Large intestine (tissue), 3 donors: Measurements from ENCODE around the gene KCMF1. TPM values are rescaled to one million over a fixed set of nuclear protein-coding genes. Genes with fewer than 3 reads are reported as not detected.
A peak's percentile ranks its signal among the peaks of the same experiment; 100 is the strongest.

ENCODE experiments used
- DNase-seq, 2 donors: peaks; one replicate each; pipeline versions ENCODE4 v3.0.0 to v3.0.0-alpha.2; 2013
- H3K27ac ChIP-seq: one replicate; pipeline ENCODE4 v1.5.1; 2013; ENCODE audit warnings: low read length
- H3K27me3 ChIP-seq: 2 replicates; pipeline ENCODE4 v1.6.1; 2013; ENCODE audit warnings: low read length; ENCODE audit not compliant: control insufficient read depth, insufficient read depth
- H3K36me3 ChIP-seq: 2 replicates; pipeline ENCODE4 v1.6.1; 2013; ENCODE audit warnings: low read length; ENCODE audit not compliant: control insufficient read depth, insufficient read depth
- H3K4me1 ChIP-seq: one replicate; pipeline ENCODE4 v1.6.1; 2013; ENCODE audit warnings: low read length; ENCODE audit not compliant: control insufficient read depth, insufficient read depth
- H3K4me3 ChIP-seq: one replicate; pipeline ENCODE4 v1.5.1; 2013; ENCODE audit warnings: low read length
- H3K9me3 ChIP-seq: one replicate; pipeline ENCODE4 v1.6.1; 2013; ENCODE audit warnings: mild to moderate bottlenecking, low read depth, low read length, moderate library complexity; ENCODE audit not compliant: control insufficient read depth
- WGBS: methylation state at CpG from one replicate; pipeline ENCODE4 v1.1.5; 2013; ENCODE audit warnings: low lambda C conversion rate; ENCODE audit not compliant: insufficient coverage; 5-methylcytosine and 5-hydroxymethylcytosine counted together
- polyA plus RNA-seq: library from polyadenylated mRNA; unstranded; fragments of 120-200 nt; gene quantifications from one replicate; pipeline ENCODE4 v1.2.1, GENCODE V29; 2013

KCMF1 gene
- polyA plus RNA-seq, 1 donor = 39.2 TPM

- H3K4me1 ChIP-seq = no peaks in the 10 kb centered on the region
- H3K27ac ChIP-seq = no peak overlapping the region
- H3K4me3 ChIP-seq = no peak overlapping the region
- no peaks in the 10 kb centered on the region for H3K9me3 ChIP-seq
- no CpG with 5 or more reads among the region's 5 CpGs for WGBS
- H3K27me3 ChIP-seq = no peaks in the 10 kb centered on the region
- H3K36me3 ChIP-seq = no peaks in the 10 kb centered on the region
- DNase-seq = no peak
These were observed 51.3 kb downstream of the KCMF1 start for GRCh38 chr2:85022232-85022631.

GRCh38 chr2:85024372-85025047 lies 53.5 kb downstream of the KCMF1 start:
- Histone ChIP-seq H3K4me3 (no peak overlapping the region), H3K27ac (no peak overlapping the region), H3K9me3 (no peaks in the 10 kb centered on the region), H3K4me1 (no peaks in the 10 kb centered on the region), H3K27me3 (no peaks in the 10 kb centered on the region), H3K36me3 (peaks cover 13% of the 10 kb centered on the region)
- DNase-seq = no peak
- WGBS = 86% methylated on average over 5 of the region's 8 CpGs

- no peak for DNase-seq
- peaks cover 63% of the 10 kb centered on the region for H3K36me3 ChIP-seq
- no peaks in the 10 kb centered on the region for H3K9me3 ChIP-seq
- no peaks in the 10 kb centered on the region for H3K27me3 ChIP-seq
- H3K4me3 ChIP-seq = no peak overlapping the region
- WGBS = 100% methylated on average over 2 of the region's 5 CpGs
- no peaks in the 10 kb centered on the region for H3K4me1 ChIP-seq
- H3K27ac ChIP-seq = no peak overlapping the region
These were observed 61.7 kb downstream of the KCMF1 start for GRCh38 chr2:85032621-85033020.

DNA sequence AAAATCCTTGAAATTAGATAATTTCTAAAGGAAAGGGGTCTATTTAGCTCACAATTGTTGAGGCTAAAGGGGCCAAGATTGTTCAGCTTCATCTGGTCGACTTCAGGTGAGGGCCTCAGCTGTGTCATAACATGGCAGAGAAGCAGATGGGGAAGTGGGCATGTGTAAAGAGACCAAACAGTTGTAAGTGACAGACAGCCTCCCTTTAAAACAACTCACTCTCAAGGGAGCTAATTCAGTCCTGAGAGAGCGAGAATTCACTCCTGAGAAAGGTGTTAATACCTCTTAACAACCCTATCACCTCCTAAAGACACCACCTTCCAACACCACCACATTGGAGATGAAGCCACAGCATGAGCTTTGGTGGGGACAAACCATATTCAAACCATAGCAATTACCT lies 62.4 kb downstream of the KCMF1 start:
- Histone ChIP-seq H3K36me3 (peaks cover 63% of the 10 kb centered on the region), H3K27me3 (no peaks in the 10 kb centered on the region), H3K27ac (no peak overlapping the region), H3K4me1 (no peaks in the 10 kb centered on the region), H3K4me3 (no peak overlapping the region), H3K9me3 (no peaks in the 10 kb centered on the region)
- no CpG with 5 or more reads among the region's 2 CpGs for WGBS
- no peak for DNase-seq

DNA sequence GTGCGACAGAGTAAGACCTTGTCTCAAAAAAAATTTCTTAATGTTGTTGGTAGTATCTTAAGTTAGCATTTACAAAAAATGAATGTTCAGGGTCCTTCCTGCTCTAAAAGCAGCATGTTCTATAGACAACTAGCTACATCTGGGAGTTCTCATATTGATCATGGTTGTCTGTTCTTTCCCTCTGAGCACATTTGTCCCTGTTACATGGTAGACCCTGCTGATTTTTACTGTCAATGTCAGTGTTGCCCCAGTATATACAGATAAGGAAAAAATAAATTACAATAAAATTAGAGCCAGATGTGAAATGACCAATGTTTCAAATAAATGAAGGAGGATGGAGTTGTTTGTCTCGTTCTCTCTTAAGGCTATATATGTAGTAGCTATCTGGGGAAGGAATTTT lies 63.2 kb downstream of the KCMF1 start:
- DNase-seq = no peak
- H3K9me3 ChIP-seq = no peaks in the 10 kb centered on the region
- H3K27me3 ChIP-seq = no peaks in the 10 kb centered on the region
- H3K27ac ChIP-seq = no peak overlapping the region
- H3K4me3 ChIP-seq = no peak overlapping the region
- no CpG with 5 or more reads among the region's 2 CpGs for WGBS
- H3K36me3 ChIP-seq = peaks cover 58% of the 10 kb centered on the region
- H3K4me1 ChIP-seq = no peaks in the 10 kb centered on the region

DNA sequence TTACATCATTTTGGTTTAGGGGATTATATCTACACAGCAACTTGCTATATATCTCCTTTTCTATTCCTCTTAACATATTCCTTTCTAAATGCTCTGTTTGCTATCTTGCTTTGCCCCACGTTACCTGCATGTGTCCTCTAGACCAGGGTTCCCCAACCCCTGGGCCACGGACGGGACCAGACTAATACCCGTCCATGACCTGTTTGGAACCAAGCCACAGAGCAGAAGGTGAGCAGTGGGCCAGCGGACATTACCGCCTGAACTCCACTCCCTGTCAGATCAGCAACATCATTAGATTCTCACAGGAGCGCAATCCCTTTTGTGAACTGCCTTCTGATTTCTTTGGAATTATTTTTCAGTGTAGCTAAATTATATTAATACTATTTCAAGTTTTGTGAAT lies 66.7 kb downstream of the KCMF1 start:
- Histone ChIP-seq H3K4me3 (no peak overlapping the region), H3K36me3 (peaks cover 48% of the 10 kb centered on the region), H3K4me1 (no peaks in the 10 kb centered on the region), H3K27me3 (no peaks in the 10 kb centered on the region), H3K9me3 (no peaks in the 10 kb centered on the region), H3K27ac (no peak overlapping the region)
- no peak for DNase-seq
- WGBS = no CpG with 5 or more reads among the region's 7 CpGs

- Histone ChIP-seq H3K27ac (no peak overlapping the region), H3K27me3 (no peaks in the 10 kb centered on the region), H3K9me3 (no peaks in the 10 kb centered on the region), H3K4me1 (no peaks in the 10 kb centered on the region), H3K4me3 (no peak overlapping the region), H3K36me3 (peaks cover 41% of the 10 kb centered on the region)
- no CpG with 5 or more reads among the region's 4 CpGs for WGBS
- DNase-seq = no peak
These were observed 71.4 kb downstream of the KCMF1 start for GRCh38 chr2:85042330-85042729.

DNA sequence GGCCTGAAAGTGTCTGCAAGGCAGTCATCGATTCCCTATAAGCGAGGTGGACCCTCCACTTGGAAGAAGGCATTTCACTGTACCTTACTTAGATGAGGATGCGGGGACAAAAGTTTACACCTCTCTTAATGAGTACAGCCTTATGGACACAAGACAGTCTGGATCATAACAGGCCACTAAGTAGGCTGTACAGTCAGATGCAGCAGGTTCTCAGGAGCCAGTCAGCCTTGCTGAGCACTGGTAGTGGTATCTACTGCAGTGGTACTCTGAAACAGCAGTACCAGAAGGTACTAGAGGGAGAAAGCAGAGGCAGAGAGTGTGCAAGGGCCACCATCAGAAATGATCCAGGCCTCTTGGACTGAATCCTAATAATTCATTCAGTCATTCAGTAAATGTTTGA lies 77.6 kb downstream of the KCMF1 start:
- no peak overlapping the region for H3K27ac ChIP-seq
- H3K4me1 ChIP-seq = no peaks in the 10 kb centered on the region
- H3K27me3 ChIP-seq = no peaks in the 10 kb centered on the region
- H3K9me3 ChIP-seq = no peaks in the 10 kb centered on the region
- WGBS = no CpG with 5 or more reads among the region's 3 CpGs
- H3K4me3 ChIP-seq = no peak overlapping the region
- peaks cover 69% of the 10 kb centered on the region for H3K36me3 ChIP-seq
- no peak for DNase-seq

DNA sequence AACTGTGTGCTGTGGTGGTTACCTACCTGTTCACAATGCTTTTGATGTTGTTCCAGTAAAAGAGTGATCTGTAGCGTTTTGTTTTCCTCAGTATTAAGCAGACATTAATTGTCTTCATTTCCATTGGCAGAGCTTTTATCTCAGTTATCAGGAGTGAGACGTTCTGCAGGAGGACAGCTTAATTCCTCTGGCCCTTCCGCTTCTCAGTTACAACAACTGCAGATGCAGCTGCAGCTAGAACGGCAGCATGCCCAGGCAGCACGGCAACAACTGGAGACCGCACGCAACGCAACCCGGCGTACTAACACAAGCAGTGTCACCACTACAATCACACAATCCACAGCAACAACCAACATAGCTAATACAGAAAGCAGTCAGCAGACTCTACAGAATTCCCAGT lies 78.3 kb downstream of the KCMF1 start:
- Histone ChIP-seq H3K4me1 (no peaks in the 10 kb centered on the region), H3K27ac (no peak overlapping the region), H3K36me3 (peaks cover 64% of the 10 kb centered on the region), H3K9me3 (no peaks in the 10 kb centered on the region), H3K4me3 (no peak overlapping the region), H3K27me3 (no peaks in the 10 kb centered on the region)
- 80% methylated on average over 1 of the region's 10 CpGs for WGBS
- no peak for DNase-seq

GRCh38 chr2:85053802-85054201 lies 82.8 kb downstream of the KCMF1 start:
- no CpG with 5 or more reads among the region's 6 CpGs for WGBS
- Histone ChIP-seq H3K27ac (no peak overlapping the region), H3K4me3 (no peak overlapping the region), H3K9me3 (no peaks in the 10 kb centered on the region), H3K36me3 (peaks cover 36% of the 10 kb centered on the region), H3K4me1 (no peaks in the 10 kb centered on the region), H3K27me3 (no peaks in the 10 kb centered on the region)
- DNase-seq = peak; percentile 73 to 82

DNA sequence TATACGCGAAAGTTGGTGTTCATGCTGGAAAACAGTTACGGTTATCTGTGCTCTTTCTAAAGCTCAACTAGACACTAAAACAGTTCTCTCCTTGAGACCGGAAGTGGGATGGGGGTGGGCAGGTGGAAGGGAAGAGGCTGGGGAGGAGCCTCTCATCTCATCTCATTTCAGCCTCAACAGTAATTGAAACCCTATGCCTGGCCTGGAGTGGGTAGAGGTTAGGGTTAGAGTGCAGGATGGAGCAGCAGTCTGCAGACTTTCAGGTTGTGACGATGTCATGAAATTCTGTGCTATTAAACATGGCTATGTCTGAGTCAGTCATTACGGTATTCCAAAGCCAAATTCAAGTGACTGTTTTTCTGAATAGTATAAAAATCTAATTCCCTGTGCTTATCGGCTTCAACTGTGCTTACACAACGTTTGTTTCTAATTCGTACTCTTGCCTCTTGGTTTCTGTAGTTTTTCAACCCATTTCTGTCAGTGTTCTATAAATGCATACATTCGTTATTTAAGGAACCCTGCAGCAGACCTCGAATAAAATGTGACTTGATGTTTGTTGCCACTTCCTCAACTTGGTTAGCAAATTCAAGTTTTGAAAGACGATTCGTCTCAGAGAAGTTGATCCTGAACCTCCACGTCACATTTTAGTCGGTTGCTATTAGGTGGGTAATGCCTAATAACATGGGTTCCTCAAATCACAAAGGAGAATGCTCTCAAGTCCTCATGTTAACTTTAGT lies 86.4 kb downstream of the KCMF1 start:
- no peaks in the 10 kb centered on the region for H3K27me3 ChIP-seq
- WGBS = 90% methylated on average over 9 of the region's 15 CpGs

More for the DNA sequence above, 86.4 kb downstream of the KCMF1 start:
- Histone ChIP-seq H3K4me1 (no peaks in the 10 kb centered on the region), H3K4me3 (no peak overlapping the region), H3K27ac (no peak overlapping the region), H3K36me3 (peaks cover 11% of the 10 kb centered on the region), H3K9me3 (no peaks in the 10 kb centered on the region)
- DNase-seq = no peak
